GM04503 (cell line): ENCODE data around the gene HHAT.
"Not testable (repeated sequence)": the region's sequence is repeated elsewhere in the genome, so short reads cannot be mapped to it uniquely, and the experiment has no call there.

ENCODE experiments used
- DNase-seq: peaks from one replicate; pipeline ENCODE4 v3.0.0-alpha.2; 2012; ENCODE audit warnings: low read depth

The HHAT gene

GRCh38 chr1:210313921-210314320, 14.8 kb upstream of the HHAT start:
- no peak for DNase-seq

- no peak for DNase-seq
Observed at GRCh38 chr1:210315529-210315928, 13.2 kb upstream of the HHAT start.

GRCh38 chr1:210321131-210321530, 7.6 kb upstream of the HHAT start:
- no peak for DNase-seq

DNA sequence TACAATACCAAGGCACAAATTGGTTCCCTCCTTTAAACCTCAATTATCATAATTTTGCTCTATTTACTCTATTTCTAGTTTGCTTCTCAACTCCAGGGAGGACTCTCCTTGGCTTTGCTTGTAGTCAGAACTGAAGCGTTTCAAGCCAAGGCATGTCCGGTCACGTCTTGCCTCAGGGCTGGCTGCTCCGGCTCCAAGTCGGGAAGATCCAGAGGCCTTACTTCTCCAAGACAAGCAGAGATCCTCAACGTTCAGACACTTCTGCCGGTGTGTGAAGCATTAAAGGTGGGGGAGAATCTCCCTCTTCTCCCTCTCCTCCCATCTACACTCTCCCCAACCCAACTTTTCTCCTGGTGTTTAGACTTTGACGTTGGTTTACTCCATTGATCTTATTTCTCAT, 7.2 kb upstream of the HHAT start:
- DNase-seq = no peak

GRCh38 chr1:210323957-210324356, 4.7 kb upstream of the HHAT start:
- DNase-seq = no peak

DNA sequence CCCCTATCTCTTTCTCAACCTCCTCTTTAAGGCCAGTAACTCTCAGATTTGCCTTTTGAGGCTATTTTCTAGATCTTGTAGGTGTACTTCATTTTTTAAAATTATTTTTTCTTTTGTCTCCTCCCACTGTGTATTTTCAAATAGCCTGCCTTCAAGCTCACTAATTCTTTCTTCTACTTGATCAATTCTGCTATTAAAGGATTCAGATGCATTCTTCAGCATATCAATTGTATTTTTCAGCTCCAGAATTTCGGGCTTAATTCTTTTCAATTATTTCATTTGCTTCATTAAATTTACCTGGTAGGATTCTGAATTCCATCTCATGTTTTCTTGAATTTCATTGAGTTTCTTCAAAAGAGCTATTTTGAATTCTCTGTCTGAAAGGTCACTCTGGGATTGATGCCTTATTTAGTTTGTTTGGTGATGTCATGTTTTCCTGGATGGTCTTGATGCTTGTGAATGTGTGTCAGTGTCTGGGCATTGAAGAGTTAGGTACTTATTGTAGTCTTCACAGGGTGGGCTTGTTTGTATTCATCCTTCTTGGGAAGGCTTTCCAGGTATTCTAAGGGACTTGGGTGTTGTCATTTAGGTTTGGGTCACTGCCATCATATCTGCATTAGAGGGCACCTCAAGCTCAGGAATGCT, 3.6 kb upstream of the HHAT start:
- DNase-seq = no peak

DNA sequence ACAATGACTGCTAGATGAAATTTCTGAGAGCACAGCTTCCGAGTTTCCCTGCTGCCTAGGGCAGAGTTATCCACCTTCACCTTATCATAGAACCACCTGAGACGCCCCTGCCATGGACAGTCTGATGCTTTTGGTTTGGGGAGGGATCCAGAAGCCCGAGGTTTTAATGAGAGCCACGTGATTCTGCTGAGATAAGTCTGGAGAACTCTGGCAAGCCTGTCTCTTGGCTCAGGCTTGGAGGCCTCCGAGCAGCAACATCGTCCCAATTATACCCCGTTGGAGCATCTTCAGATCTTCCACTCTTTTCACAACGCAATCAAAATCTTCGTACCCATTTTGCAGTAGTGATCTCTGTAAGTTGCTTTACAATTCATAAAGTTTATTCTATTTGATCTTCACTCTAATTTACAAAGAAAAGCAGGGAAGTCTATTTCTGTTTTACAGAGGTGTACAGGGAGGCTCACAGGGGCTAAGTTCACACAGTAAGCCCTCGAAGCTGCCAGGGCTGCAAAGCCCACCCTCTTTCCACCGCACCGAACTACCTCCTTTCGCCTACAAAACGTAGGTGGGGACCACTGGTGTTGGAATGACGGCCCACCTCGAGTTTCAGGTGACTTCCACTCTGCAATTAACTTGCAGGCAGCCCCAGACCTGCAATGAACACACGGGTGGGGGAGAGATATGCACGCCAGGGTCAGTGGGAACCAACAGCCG, 513 bp upstream of the HHAT start:
- DNase-seq = no peak

- DNase-seq = no peak
Observed at GRCh38 chr1:210330279-210330866, 1.7 kb downstream of the HHAT start.

GRCh38 chr1:210332233-210332632, 3.5 kb downstream of the HHAT start:
- no peak for DNase-seq

GRCh38 chr1:210332719-210333398, 4.2 kb downstream of the HHAT start:
- no peak for DNase-seq

DNA sequence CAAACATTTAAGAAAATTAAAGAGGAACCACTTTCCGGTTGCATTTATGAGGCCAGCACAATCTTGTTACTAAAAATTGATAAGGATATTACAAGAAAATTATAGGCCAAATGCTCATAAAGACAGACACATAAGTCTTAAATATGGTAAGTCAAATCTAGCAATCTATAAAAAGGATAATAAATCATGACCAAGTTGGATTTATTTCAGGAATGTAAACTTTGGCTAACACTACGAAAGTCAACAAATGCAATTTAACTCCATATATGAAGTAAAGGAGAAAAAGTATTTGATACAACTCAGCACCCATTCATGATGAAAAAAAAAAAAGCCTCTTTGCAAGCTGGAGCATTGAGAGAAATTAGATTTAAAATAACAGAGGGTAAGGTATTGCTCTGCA, 6.3 kb downstream of the HHAT start:
- no peak for DNase-seq

DNA sequence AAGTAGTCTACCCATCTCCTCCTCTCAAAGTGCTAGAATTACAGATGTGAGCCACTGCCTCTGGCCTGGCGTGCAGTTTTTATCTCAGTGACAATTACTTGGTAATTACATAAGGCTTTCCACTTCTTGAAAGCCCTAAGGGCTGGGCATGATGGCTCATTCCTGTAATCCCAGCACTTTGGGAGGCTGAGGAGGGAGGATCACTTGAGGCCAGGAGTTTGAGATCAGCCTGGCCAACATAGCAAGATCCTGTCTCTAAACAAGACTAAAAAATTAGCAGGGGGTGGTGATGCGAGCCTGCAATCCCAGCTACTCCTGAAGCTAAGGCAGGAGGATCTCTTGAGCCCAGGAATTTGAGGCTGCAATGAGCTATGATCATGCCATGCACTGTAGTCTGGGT, 7.7 kb downstream of the HHAT start:
- DNase-seq = no peak

- no peak for DNase-seq
Observed at GRCh38 chr1:210339500-210339899, 10.8 kb downstream of the HHAT start.

DNA sequence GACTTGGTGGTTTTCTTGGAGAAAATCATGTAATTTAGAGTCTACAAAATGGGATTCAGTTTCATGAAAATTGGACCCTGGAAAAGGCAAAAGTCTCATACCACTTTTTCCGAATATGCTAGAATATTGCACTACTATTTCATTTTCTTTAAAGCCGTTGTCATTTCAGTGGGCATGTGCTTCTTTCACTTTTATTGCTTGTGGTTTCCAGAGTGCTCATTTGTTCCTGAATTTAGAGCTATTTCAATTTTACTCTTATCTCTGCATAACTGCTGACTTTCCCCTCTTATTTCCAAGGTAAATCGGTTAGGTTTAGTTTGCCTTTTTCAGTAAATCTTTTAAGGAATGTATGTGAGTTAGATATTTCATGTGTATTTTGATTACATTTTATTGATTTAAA, 11.6 kb downstream of the HHAT start:
- no peak for DNase-seq

GRCh38 chr1:210340841-210341240, 12.1 kb downstream of the HHAT start:
- no peak for DNase-seq

DNA sequence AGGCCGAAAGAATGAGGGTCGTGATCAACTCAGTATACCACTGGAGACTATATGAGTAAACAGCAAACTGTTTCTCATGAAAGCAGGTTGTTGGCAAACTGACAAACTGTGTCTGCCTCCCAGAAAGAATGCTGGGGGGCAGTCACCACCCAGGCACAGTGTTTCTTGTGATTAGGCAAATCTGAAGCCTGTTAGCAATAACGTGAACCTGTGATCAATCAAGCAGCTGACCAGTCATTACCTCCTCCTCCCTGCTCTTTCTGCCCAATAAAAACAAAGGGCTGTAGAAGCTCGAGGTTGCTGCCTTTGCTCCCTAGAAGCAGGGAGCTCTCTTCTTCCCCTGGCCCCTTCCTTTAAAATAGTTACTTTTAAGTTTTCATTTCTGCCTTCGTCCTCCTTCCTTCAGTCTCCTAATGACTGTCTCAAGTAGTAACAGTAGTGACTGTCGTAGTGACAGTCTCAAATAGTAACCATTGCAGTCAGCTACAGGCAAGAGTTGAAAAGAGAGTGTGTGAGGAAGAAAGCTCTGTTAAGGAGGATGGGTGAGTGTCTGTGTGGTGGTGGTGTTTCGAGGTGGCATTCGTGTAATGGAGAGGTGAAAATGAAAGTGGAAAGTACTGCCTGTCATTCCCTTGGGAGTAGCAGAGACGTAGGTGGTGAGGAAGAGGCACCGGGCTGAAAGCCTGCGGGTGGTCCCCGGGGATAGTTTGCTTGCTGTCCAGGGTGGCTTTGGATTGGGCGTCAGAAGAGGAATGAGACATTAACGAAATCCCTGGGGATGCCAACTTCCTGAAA, 14.5 kb downstream of the HHAT start:
- no peak for DNase-seq

GRCh38 chr1:210344706-210345105, 16.0 kb downstream of the HHAT start:
- DNase-seq = no peak

DNA sequence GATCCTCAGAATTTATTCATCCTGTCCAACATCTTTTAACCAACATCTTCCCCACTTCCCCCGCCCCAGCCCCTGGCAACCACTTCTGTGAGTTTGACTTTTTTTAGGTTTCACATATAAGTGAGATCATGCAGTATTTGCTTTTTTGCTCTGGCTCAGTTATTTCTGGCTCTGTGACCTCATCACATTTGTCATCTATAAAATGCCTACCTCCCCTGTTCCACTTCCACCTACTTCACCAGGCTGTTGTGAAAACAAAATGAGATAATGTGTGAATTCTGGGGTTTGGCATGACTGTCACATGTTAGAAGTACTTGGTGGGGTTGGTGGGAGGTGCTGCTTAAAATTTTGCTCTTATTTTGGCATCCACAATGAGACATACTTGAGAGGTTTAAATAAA, 18.4 kb downstream of the HHAT start:
- no peak for DNase-seq

- DNase-seq = no peak
Observed at GRCh38 chr1:210351496-210351895, 22.8 kb downstream of the HHAT start.

GRCh38 chr1:210352575-210352974, 23.9 kb downstream of the HHAT start:
- DNase-seq = no peak

GRCh38 chr1:210354305-210354704, 25.6 kb downstream of the HHAT start:
- not testable (repeated sequence) for DNase-seq

- no peak for DNase-seq
Observed at GRCh38 chr1:210358626-210359025, 29.9 kb downstream of the HHAT start.
